DMS53 treated with DMSO at 0.1 percent for 48 hours (cell line): Measurements from ENCODE around the gene WDR55.
"Not testable (repeated sequence)": the region's sequence is repeated elsewhere in the genome, so short reads cannot be mapped to it uniquely, and the experiment has no call there.

ENCODE experiments used
- DNase-seq: peaks from one replicate; lab custom pipeline; 2025; ENCODE audit not compliant: unreplicated experiment; lab: John Stamatoyannopoulos, UW

The WDR55 gene, protein sequence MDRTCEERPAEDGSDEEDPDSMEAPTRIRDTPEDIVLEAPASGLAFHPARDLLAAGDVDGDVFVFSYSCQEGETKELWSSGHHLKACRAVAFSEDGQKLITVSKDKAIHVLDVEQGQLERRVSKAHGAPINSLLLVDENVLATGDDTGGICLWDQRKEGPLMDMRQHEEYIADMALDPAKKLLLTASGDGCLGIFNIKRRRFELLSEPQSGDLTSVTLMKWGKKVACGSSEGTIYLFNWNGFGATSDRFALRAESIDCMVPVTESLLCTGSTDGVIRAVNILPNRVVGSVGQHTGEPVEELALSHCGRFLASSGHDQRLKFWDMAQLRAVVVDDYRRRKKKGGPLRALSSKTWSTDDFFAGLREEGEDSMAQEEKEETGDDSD

GRCh38 chr5:140664359-140665119, at the start of gene WDR55:
Gene WDR55, plus strand, starts transcription at chr5:140664904. Its CDS starts 9 bp downstream, at chr5:140664913.
- peak; percentile 94 for DNase-seq

- DNase-seq: no peak
Observed at GRCh38 chr5:140622301-140622700, 42.4 kb upstream of the WDR55 start.

DNA sequence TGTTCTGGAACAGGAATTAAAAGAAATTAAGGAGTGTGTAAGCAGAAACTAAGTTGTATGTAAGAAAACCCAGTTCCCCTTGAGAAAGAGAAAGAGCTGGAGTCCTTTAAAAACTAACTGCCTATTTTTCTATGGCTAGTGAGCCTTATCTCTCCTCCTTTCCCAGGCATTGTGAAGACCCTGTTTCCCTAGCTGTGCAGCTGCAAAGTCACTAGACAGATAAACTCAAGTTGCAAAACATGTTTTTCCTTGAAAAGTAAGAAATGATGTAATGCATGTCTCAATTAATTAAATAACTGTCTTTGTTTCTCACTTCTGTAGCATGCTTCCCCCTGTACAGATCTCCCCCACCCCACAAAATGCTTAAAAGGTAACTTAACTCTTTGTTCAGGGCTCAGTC, 41.6 kb upstream of the WDR55 start:
- DNase-seq: not testable (repeated sequence)

GRCh38 chr5:140624886-140625285, 39.8 kb upstream of the WDR55 start:
- not testable (repeated sequence) for DNase-seq

DNA sequence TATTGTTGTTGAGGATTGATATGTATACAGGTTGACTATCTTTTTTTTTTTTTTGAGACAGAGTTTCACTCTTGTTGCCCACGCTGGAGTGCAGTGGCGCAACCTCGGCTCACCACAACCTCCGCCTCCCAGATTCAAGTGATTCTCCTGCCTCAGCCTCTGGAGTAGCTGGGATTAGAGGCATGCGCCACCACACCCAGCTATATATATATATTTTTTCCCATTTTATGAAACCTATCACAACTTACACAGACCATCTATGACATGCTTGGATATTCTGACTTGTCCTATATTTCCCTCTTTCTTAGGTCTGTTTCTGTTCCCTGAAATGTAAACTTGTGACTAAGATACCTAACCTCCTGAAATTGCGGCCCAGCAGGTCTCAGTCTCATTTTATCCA, 36.7 kb upstream of the WDR55 start:
- DNase-seq: no peak

DNA sequence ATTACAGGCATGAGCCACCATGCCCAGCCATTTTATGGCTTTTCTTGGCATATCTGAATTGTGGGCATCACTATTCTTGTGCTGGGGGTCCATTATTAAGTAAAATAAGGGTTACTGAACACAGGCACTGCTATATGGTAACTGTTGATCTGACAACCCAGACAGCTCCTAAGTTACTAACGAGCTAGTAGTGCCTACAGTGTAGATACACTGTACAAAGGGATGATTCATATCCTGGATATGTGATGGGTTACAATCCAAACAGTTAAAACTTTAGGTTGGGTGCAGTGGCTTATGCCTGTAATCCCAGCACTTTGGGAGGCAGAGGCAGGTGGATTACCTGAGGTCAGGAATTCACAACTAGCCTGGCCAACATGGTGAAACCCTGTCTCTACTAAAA, 36.0 kb upstream of the WDR55 start:
- no peak for DNase-seq

DNA sequence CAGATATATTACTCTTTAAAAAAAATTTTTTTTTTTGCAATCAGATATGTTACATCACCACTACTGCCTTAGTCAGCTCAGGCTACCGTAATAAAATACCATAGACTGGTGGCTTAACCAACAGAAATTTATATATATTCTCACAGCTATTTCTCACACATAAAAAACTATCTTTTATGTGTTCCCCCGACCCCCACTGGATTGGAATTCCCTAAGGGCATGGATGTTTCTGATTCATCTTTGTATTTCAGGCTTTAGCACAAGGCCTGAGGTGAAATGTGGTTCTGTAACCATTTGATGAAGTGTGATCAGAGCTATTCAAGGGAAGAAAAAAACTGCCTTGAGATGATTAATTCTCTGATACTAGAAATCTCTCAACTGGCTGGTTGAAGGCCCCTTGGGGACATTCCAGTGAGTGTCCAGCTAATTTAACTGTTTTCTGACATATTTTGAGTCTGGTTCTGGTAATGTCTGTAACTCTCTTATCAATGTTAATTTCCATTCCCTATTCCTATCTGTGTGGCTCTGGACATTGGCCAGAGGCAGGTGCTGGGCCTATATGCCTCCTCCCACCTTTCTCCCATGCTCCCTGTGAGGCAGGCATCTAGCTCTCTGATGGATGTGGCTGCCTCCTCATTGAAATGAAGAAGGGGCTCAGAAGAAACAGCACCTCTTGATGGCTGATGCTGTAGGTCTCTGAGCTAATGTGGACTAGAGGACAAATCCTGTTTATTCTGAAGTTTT, 34.2 kb upstream of the WDR55 start:
- no peak for DNase-seq

DNA sequence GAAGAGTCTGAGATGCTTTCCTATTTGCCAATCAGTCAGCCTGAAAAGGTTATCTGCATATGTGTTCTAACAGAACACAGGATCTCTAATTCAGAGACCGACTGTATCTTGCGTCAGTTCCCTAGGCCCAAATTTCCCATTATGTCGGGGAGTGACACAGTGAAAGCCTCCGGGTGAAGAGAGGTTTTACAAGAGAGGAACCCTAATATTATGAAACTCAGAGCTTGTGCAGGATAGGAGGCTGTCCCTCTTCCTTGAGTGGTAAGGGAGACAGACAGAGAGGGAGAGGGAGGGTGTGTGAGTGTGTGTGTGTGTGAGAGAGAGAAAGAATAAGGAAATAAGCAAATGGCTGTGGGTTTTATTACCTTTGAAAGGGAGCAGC, 33.7 kb upstream of the WDR55 start:
- DNase-seq: no peak

DNA sequence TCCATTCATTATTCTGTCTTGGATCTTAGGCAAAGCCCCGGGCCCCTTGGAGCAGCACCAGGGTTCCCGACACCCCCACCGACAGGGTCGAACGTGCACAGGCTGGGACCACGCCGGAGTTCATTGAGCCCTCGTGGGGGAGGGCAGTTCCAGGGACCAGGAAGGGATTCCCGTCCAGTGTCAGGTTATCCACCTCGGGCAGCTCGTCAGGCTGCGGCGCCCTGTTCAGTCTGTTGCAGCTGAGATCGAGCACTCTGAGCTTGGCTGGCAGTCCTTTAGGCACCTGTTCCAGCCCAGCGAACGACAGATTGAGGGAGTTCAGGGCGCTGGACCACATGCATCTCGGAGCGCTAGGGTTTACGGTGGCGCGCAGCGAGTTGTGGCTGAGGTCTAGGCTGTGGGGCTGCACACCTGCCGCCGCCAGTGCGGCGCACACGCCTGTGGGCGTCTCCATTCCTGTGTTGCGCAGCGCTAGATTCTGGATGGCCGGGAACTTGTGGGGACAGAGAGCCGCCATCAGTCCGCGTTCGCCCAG, 32.8 kb upstream of the WDR55 start:
- DNase-seq: peak; percentile 72

GRCh38 chr5:140632366-140633020, 32.2 kb upstream of the WDR55 start:
- DNase-seq: peak; percentile 72

DNA sequence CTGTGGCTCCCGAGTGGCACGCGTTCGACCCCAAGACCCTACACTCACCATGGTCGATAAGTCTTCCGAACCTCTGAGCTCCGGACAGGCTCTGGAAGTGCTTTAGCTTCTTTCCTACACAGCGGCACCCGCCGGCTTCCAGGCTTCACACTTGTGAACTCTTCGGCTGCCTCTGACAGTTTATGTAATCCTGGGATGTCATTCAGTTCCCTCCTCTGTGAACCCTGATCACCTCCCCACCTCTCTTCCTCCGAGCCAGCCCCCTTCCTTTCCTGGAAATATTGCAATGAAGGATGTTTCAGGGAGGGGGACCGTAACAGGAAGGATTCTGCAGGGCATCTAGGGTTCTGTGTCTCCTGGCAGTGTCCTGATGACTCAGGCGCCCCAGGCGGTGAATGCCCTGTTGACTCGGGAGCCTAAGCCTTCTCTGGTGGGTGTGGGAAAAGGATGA, 31.7 kb upstream of the WDR55 start, which contains the start of gene CD14:
CD14 (minus strand) TSS at position 155 of the 451 bp plus-strand sequence; CDS start at position 51, 104 bp downstream.
- DNase-seq: peak; percentile 39

- DNase-seq: no peak
Observed at GRCh38 chr5:140633501-140633900, 31.2 kb upstream of the WDR55 start.

GRCh38 chr5:140634103-140634502, 30.6 kb upstream of the WDR55 start:
- DNase-seq: no peak

DNA sequence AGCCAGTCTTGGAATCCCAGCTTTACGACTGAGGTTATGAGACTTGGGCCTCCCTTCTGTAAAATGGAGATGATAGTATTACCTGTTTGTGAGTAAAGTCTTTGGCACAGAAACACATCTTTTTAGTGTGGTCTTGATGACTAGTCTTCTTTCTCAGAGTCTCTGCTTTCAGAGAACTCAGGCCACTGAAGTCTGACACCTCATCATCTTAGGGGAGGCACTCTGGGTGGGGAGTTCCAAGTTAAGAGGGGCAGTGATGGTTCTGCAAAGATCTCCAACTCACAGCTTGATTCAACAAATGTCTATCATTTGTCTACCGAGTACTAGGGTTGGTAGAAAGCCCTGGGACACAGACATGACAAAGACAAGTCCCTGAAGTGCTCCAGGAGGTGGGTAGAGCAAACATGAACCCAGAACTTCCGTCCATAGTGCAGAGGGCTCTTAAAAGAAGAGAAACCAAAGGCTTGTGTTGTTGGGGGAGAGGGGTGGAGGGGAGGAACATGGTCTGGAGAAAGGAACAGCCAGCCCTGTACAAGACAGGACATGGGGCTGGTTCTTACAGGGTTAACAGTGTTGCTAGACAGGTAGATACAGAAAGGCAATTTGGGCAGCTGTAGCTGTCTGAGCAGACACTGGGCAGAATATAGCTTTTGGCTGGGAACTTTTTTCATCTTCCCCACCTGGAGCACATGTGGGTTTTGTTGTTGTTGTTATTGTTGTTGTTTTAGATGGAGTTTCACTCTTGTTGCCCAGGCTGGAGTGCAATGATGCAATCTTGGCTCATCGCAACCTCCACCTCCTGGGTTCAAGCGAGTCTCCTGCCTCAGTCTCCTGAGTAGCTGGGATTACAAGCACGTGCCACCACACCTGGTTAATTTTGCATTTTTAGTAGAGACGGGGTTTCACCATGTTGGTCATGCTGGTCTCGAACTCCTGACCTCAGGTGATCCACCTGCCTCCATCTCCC, 29.1 kb upstream of the WDR55 start:
- no peak for DNase-seq

GRCh38 chr5:140637371-140638100, 27.2 kb upstream of the WDR55 start:
- no peak for DNase-seq

DNA sequence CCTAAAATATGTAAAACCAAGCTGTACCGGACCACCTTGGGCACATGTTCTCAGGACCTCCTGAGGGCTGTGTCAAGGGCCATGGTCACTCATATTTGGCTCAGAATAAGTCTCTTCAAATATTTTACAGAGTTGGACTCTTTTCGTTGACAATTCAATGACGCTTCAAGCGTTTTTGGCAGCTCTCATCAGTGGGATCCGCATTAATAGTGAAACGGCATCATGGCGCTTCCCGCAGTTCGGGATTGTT, 25.9 kb upstream of the WDR55 start:
- not testable (repeated sequence) for DNase-seq

DNA sequence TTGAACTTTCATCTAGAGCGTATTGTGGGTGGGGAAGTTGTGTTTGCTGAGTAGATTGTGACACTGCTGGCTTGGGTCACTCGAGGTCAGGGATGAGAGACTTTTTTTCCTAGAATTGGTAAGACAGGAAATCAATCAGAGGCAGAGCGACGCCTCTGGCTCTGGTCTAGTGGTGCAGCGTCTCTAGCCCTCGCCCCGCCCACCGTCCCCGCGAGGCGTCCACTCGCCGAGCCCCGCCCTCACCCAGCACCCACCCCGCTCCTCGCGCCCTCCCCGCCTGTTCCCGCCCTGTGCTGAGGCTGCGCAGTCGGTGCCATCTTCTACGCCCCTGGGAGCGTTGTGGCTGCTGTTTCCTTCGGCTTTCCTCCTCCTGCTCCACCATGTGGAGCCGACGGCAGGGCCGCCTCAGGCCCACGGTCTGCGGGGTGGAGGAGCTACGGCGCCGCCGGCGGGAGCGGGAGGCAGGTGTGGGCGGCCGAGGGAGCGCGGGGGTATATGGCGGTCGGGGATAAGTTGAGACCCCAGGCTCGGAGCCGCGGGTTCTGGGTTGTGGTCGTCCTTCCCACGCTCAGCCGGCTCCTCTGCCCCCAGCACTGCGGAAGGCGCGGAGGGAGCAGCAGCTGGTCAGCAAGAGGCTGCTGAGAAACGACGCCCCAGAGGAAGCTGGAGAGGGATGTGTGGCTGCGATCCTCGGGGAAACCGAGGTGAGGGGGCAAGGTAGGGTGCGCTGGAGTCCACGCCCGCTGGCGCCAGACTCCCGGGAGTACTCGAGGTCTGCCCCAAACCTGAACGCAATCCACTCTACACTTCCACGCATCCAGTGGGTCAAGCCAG, 25.3 kb upstream of the WDR55 start, which contains the start of gene TMCO6:
TMCO6 (plus strand) TSS at position 304 of the 834 bp plus-strand sequence; CDS start at position 381, 77 bp downstream.
- peak; percentile 93 for DNase-seq

GRCh38 chr5:140641716-140642115, 23.0 kb upstream of the WDR55 start:
- DNase-seq: no peak
